ENCODE results near the gene PLEKHG5.

- TF ChIP-seq CTCF (IDR thresholded peaks at IDR 0.05) (no peak), POLR2A (IDR thresholded peaks at IDR 0.05) (no peak), POLR2AphosphoS5 (IDR thresholded peaks at IDR 0.05) (no peak)
These were observed 44.2 kb downstream of the PLEKHG5 start for GRCh38 chr1:6447016-6447817.
